Heart right ventricle (tissue), 16 donors: ENCODE measurements around the gene LYRM9. TPM values are rescaled to one million over a fixed set of nuclear protein-coding genes. Genes with fewer than 3 reads are reported as not detected.

ENCODE experiments used
- ATAC-seq, 8 donors: fragments of 200-7000 bp; cut with Tn5 transposase; one replicate each; pipeline ENCODE4 v1.9.1; 2020; ENCODE audit warnings: mild to moderate bottlenecking in 8 of 8, moderate library complexity in 8 of 8, moderate number of reproducible peaks in 1 of 8
- DNase-seq, 2 donors: peaks; one replicate each; pipeline ENCODE4 v3.0.0-alpha.2; 2020
- H3K27ac ChIP-seq, 10 donors: fragments of 200-600 bp; sonication (generic) in 2 of 10; one replicate each; pipeline versions ENCODE4 v1.5.0 to v1.8.0; 2020 to 2022; ENCODE audit warnings: mild to moderate bottlenecking in 3 of 10
- H3K27me3 ChIP-seq, 7 donors: fragments of 200-600 bp; one replicate each; pipeline ENCODE4 v1.8.0; 2021 to 2022; ENCODE audit warnings: mild to moderate bottlenecking in 2 of 7
- H3K36me3 ChIP-seq, 9 donors: fragments of 200-600 bp; sonication (generic) in 1 of 9; one replicate each; pipeline versions ENCODE4 v1.5.0 to v1.8.0; 2020 to 2022; ENCODE audit warnings: mild to moderate bottlenecking in 2 of 9
- H3K4me1 ChIP-seq, 9 donors: fragments of 200-600 bp; sonication (generic) in 1 of 9; one replicate each; pipeline versions ENCODE4 v1.5.0 to v1.8.0; 2020 to 2022; ENCODE audit warnings: mild to moderate bottlenecking in 4 of 9
- H3K4me3 ChIP-seq, 10 donors: fragments of 200-600 bp; sonication (generic) in 2 of 10; one replicate each; pipeline versions ENCODE4 v1.5.0 to v1.8.0; 2020 to 2022; ENCODE audit warnings: mild to moderate bottlenecking in 7 of 10, moderate library complexity in 2 of 10
- H3K9me3 ChIP-seq, 11 donors: fragments of 200-600 bp in 10 of 11; sonication (generic) in 2 of 11; one replicate each; pipeline versions ENCODE4 v1.5.0 to v1.8.0; 2013 to 2022; ENCODE audit warnings: mild to moderate bottlenecking in 2 of 11, control low read depth in 1 of 11, moderate library complexity in 1 of 11
- WGBS, 2 donors: extraction: QIAGEN DNeasy Blood & Tissue Kit; methylation state at CpG; one replicate each; pipeline ENCODE4 v1.1.7; 2013; ENCODE audit warnings: inconsistent platforms in 1 of 2; 5-methylcytosine and 5-hydroxymethylcytosine counted together
- intact Hi-C, 10 donors: fragments of 100-400 bp; cut with DNase I; formaldehyde crosslinking; loops; one replicate each; pipeline versions ENCODE4 v1.11.1 to v1.14.2; 2022
- polyA plus RNA-seq, 2 donors: library from polyadenylated mRNA; stranded (reverse); fragments of 200-250 nt; gene quantifications; one replicate each; pipeline ENCODE4 v1.2.3, GENCODE V29; 2013
- total RNA-seq, 10 donors: library from RNA; stranded (reverse); fragmentation: NEBNext Ultra II Directional in 3 of 10; extraction: Animal tissue kit (Norgen Biotek cat#: 25700) in 3 of 10; gene quantifications; one replicate each; pipeline versions ENCODE4 v1.2.1 to v1.2.4, GENCODE V29; 2021 to 2023
- TF ChIP-seq, protein P1 (sequence below), 9 donors: fragments of 200-600 bp; sonication (generic) in 2 of 9; IDR thresholded peaks; one replicate each; pipeline versions ENCODE4 v1.5.0 to v1.8.0; 2021 to 2022; ENCODE audit warnings: antibody characterized with exemption in 9 of 9, mild to moderate bottlenecking in 5 of 9, moderate library complexity in 1 of 9
- donor health status: Arrhythmogenic right ventricular cardiomyopathy.
- donor health status: ischemic (EF 13 %, LVEDD 7.1; RV severe dilation, severe dysfunction).
- donor health status: healthy with polysubstance abuse.
- donor health status: DM: no; HTN: yes; CAD: no.
- donor health status: DM: no; HTN: no; CAD: no.
- donor health status: ischemic (EF 25% LVEDD 6.9; RV normal size, moderate dysfunction).
- donor health status: ischemic (EF 25% LVEDD 5.7; RV mildly dilated, moderate dysfunction).
- donor health status: healthy.
- donor health status: DM: yes; HTN: yes; CAD: no.
- donor health status: Ischemic cardiomyopathy.
- donor health status: ischemic (EF 35%, LVEDD 5.7; RV mildly dilated, moderate dysfunction).
- donor health status: nonischemic (EF 11% LVEDD 7.7; RV severe dilation, severe dysfunction).
- donor health status: DM: yes; HTN: yes; CAD: no.
- donor health status: PGD.
- donor health status: ischemic (EF 29% LVEDD 5.4; RV normal size, mild dysfunction).
- donor health status: nonischemic (EF 23%, LVEDD 6.1; RV moderate dilation, normal function).

The LYRM9 gene
- total and polyA plus RNA-seq, 12 donors = 4.1 to 13.3 (median 9.4) TPM

- WGBS, 2 donors = 91 to 95% methylated on average over 8 of the region's 8 CpGs
Measured at GRCh38 chr17:27868565-27868964, 24.6 kb downstream of the LYRM9 start.

DNA sequence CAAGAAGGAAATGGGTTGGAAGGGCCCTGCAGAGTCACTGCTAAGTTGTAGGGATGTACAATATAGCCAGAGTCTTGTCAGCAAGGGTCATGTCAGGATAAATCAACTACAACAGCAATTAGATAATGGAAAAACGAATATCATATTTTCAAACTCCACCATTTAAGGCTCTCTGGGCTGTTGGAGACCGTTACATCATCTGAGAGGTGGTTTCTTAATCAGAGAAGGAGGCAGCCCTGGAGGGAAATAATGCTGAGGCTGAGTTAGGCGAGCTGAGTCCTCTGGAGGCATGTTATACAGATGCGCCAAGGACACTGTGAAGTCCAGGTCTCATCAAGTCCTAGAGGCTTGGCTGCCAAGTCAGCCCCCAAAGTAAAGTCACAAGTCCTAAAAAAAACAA is 30.3 kb downstream of the LYRM9 start:
- DNase-seq (no peak), ATAC-seq (no peak)
- WGBS, 2 donors = 71 to 72% methylated on average over 4 of the region's 4 CpGs
- no peaks in the 10 kb centered on the region for H3K4me1 ChIP-seq
- H3K36me3 ChIP-seq = no peaks in the 10 kb centered on the region
- no peaks in the 10 kb centered on the region for H3K27me3 ChIP-seq
- H3K4me3 ChIP-seq = no peak overlapping the region
- H3K27ac ChIP-seq = no peak overlapping the region
- TF ChIP-seq, protein P1, sequence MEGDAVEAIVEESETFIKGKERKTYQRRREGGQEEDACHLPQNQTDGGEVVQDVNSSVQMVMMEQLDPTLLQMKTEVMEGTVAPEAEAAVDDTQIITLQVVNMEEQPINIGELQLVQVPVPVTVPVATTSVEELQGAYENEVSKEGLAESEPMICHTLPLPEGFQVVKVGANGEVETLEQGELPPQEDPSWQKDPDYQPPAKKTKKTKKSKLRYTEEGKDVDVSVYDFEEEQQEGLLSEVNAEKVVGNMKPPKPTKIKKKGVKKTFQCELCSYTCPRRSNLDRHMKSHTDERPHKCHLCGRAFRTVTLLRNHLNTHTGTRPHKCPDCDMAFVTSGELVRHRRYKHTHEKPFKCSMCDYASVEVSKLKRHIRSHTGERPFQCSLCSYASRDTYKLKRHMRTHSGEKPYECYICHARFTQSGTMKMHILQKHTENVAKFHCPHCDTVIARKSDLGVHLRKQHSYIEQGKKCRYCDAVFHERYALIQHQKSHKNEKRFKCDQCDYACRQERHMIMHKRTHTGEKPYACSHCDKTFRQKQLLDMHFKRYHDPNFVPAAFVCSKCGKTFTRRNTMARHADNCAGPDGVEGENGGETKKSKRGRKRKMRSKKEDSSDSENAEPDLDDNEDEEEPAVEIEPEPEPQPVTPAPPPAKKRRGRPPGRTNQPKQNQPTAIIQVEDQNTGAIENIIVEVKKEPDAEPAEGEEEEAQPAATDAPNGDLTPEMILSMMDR (IDR thresholded peaks at IDR 0.05) = no peak
- intact Hi-C loops = loop anchor here in 1 of 10 donors (10.0 kb wide), 1 partner anchor 198 kb away; no protein-coding TSS in a partner anchor
- no peaks in the 10 kb centered on the region for H3K9me3 ChIP-seq

More at GRCh38 chr17:27868565-27868964, 24.6 kb downstream of the LYRM9 start:
- H3K27me3 ChIP-seq = no peaks in the 10 kb centered on the region
- peaks cover 0 to 6% (median 0%) of the 10 kb centered on the region in 11 donors for H3K9me3 ChIP-seq
- intact Hi-C loops = loop anchor here in 2 of 10 donors (2.0 to 10.0 kb wide), 2 partner anchors 20 to 204 kb away; no protein-coding TSS in a partner anchor
- ATAC-seq (no peak), DNase-seq (no peak)
- no peak overlapping the region for H3K27ac ChIP-seq
- H3K4me1 ChIP-seq = no peaks in the 10 kb centered on the region
- TF ChIP-seq, protein P1 (IDR thresholded peaks at IDR 0.05) = no peak
- H3K4me3 ChIP-seq = no peak overlapping the region
- H3K36me3 ChIP-seq = no peaks in the 10 kb centered on the region

- WGBS, 2 donors = 82 to 87% methylated on average over 4 of the region's 4 CpGs
- intact Hi-C loops = loop anchor here in 1 of 10 donors (10.0 kb wide), 1 partner anchor 197 kb away; no protein-coding TSS in a partner anchor
- H3K9me3 ChIP-seq = no peaks in the 10 kb centered on the region
- DNase-seq = no peak
- no peak overlapping the region for H3K27ac ChIP-seq
- TF ChIP-seq, protein P1 (IDR thresholded peaks at IDR 0.05) = no peak
- H3K36me3 ChIP-seq = no peaks in the 10 kb centered on the region
- H3K4me1 ChIP-seq = no peaks in the 10 kb centered on the region
- no peak overlapping the region for H3K4me3 ChIP-seq
- no peak for ATAC-seq
- no peaks in the 10 kb centered on the region for H3K27me3 ChIP-seq
Measured at GRCh38 chr17:27862004-27862403, 31.2 kb downstream of the LYRM9 start.

DNA sequence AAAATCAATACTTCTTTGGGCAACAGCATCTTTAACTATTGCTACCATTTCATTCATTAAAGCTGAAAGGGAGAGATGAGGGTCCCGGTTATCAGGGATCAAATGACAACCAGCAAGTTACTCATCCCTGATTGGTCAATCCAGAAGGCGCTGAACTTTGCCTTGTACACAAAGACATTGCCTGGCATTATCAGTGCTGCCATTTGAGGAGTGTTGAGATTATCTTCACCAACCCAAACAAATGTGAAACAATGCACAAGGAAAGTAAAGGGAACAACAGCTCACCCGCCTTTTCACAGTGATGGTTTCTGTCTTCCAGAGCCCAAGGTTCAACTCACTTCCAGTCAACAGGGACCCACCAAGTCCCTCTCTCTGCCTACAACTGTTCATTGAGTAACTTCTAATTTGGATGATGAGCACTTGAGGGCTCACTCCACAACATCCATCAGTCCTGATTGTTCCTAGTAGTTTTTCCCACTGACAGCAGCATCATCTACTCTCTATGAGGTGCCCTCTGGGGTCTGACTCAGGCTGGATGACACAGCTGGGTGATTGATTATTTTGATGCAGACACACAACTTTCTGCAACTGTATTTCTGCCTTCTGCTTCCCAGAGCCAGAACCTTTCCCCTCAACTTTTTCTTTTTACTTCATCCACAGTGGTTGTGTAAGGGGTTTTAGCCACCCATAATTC is 32.0 kb downstream of the LYRM9 start:
- WGBS, 2 donors = 84 to 89% methylated on average over 3 of the region's 3 CpGs
- no peak for ATAC-seq
- no peak overlapping the region for H3K27ac ChIP-seq
- no peak overlapping the region for H3K4me3 ChIP-seq
- no peaks in the 10 kb centered on the region for H3K36me3 ChIP-seq
- H3K27me3 ChIP-seq = no peaks in the 10 kb centered on the region
- H3K4me1 ChIP-seq = no peaks in the 10 kb centered on the region
- TF ChIP-seq, protein P1 (IDR thresholded peaks at IDR 0.05) = no peak
- H3K9me3 ChIP-seq = no peaks in the 10 kb centered on the region
- no peak for DNase-seq
- intact Hi-C loops = loop anchor here in 1 of 10 donors (10.0 kb wide), 1 partner anchor 196 kb away; no protein-coding TSS in a partner anchor
